ENCODE data around the gene LRP10. TPM values are rescaled to one million over a fixed set of nuclear protein-coding genes. Genes with fewer than 3 reads are reported as not detected.
A peak's percentile ranks its signal among the peaks of the same experiment; 100 is the strongest.
"Not testable (repeated sequence)": the region's sequence is repeated elsewhere in the genome, so short reads cannot be mapped to it uniquely, and the experiment has no call there.

Gene LRP10
- polyA plus RNA-seq, 1 donor from 2014 or later = 0.22 TPM

DNA sequence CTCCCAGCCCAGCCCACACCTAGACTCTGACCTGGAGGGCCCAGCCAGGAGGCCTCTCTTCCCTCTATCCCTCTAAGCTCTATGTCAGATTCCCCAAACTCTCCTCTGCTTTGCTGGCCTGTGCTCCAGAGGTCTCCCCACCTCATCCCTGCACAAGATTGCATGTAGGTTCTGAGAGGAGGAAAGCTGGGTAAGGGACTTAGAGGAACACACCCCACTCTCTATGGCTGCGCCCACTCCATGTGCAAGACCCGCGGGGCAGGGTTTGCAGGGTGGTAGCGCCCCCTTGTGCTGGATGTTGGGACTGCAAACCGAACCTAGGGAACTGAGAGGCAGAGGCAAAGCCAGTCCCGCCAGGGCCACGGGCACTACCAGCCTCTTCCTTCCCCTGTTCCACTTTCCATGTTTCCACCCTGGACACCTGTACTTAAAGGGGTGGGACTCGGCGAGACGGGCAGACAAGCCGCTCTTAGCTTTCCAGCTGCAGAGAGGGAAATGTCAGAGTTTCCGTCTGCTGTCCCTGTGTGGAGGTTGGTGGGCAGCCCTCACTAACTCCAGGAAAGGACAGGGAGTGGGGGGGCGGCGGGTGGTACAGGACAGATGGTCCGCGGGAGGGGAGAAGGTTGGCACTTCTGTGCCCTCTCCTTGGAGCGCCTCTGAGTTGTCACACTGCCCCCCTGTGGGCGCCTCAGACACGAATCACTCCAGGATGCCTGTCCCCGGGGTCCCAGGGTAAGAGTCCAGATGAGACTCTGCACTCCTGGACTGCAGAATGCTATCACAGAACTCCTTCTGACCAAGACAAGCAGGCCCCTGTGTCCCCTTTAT is 18.4 kb upstream of the LRP10 start:
- no peak overlapping the region for H3K4me2 ChIP-seq (ENCODE audit: low read length)

DNA sequence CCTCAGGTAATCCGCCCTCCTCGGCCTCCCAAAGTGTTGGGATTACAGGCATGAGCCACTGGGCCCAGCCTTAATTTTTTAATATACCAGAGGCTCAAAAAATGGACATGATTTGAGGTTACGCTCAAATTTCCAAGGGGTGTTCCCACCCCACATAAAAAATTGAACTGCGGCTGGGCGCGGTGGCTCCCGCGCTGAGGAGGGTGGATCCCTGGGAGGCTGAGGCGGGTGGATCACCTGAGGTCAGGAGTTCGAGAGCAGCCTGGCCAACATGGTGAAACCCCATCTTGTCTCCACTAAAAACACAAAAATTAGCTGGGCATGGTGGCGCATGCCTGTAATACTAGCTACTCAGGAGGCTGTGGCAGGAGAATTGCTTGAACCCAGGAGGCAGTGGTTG is 17.2 kb upstream of the LRP10 start:
- not testable (repeated sequence) for H3K4me2 ChIP-seq (ENCODE audit: low read length); H3K36me3 ChIP-seq (ENCODE audit: insufficient read depth, low read length)

More for the DNA sequence above, 18.4 kb upstream of the LRP10 start:
- Histone ChIP-seq H3K79me2 (replicated peaks; ENCODE audit: insufficient read depth, low read length) (no peaks in the 10 kb centered on the region), H3K9me2 (ENCODE audit: insufficient read depth, low read length) (no peaks in the 10 kb centered on the region), H2AFZ (ENCODE audit: low read depth, low read length) (no peak overlapping the region), H3K9me3 (ENCODE audit: low read length) (no peaks in the 10 kb centered on the region), H4K20me1 (ENCODE audit: insufficient read depth) (no peaks in the 10 kb centered on the region), H3K27ac (ENCODE audit: low read length) (no peak overlapping the region), H3K4me3 (ENCODE audit: low read length) (peak overlapping the region; percentile 45), H3K27me3 (ENCODE audit: insufficient read depth, low read depth, low read length) (no peaks in the 10 kb centered on the region), H3F3A (ENCODE audit: insufficient read depth, low read length, poor library complexity, severe bottlenecking) (no peaks in the 10 kb centered on the region), H3K36me3 (ENCODE audit: insufficient read depth, low read length) (no peaks in the 10 kb centered on the region), H3K9ac (ENCODE audit: low read length) (no peak overlapping the region)
- TF ChIP-seq, protein P1, sequence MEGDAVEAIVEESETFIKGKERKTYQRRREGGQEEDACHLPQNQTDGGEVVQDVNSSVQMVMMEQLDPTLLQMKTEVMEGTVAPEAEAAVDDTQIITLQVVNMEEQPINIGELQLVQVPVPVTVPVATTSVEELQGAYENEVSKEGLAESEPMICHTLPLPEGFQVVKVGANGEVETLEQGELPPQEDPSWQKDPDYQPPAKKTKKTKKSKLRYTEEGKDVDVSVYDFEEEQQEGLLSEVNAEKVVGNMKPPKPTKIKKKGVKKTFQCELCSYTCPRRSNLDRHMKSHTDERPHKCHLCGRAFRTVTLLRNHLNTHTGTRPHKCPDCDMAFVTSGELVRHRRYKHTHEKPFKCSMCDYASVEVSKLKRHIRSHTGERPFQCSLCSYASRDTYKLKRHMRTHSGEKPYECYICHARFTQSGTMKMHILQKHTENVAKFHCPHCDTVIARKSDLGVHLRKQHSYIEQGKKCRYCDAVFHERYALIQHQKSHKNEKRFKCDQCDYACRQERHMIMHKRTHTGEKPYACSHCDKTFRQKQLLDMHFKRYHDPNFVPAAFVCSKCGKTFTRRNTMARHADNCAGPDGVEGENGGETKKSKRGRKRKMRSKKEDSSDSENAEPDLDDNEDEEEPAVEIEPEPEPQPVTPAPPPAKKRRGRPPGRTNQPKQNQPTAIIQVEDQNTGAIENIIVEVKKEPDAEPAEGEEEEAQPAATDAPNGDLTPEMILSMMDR (IDR thresholded peaks at IDR 0.05; ENCODE audit: poor library complexity, severe bottlenecking) = peak; percentile 74
- TF ChIP-seq, protein P2, sequence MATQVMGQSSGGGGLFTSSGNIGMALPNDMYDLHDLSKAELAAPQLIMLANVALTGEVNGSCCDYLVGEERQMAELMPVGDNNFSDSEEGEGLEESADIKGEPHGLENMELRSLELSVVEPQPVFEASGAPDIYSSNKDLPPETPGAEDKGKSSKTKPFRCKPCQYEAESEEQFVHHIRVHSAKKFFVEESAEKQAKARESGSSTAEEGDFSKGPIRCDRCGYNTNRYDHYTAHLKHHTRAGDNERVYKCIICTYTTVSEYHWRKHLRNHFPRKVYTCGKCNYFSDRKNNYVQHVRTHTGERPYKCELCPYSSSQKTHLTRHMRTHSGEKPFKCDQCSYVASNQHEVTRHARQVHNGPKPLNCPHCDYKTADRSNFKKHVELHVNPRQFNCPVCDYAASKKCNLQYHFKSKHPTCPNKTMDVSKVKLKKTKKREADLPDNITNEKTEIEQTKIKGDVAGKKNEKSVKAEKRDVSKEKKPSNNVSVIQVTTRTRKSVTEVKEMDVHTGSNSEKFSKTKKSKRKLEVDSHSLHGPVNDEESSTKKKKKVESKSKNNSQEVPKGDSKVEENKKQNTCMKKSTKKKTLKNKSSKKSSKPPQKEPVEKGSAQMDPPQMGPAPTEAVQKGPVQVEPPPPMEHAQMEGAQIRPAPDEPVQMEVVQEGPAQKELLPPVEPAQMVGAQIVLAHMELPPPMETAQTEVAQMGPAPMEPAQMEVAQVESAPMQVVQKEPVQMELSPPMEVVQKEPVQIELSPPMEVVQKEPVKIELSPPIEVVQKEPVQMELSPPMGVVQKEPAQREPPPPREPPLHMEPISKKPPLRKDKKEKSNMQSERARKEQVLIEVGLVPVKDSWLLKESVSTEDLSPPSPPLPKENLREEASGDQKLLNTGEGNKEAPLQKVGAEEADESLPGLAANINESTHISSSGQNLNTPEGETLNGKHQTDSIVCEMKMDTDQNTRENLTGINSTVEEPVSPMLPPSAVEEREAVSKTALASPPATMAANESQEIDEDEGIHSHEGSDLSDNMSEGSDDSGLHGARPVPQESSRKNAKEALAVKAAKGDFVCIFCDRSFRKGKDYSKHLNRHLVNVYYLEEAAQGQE (IDR thresholded peaks at IDR 0.05; ENCODE audit: borderline replicate concordance) = no peak
- TF ChIP-seq TAF1 (IDR thresholded peaks at IDR 0.05; ENCODE audit: low read depth) (no peak), MXI1 (conservative IDR thresholded peaks at IDR 0.05; ENCODE audit: poor library complexity, severe bottlenecking) (peak; percentile 33), EP300 (conservative IDR thresholded peaks at IDR 0.05; ENCODE audit: poor library complexity, severe bottlenecking) (no peak), POLR2AphosphoS5 (IDR thresholded peaks at IDR 0.05) (no peak), RAD21 (conservative IDR thresholded peaks at IDR 0.05) (peak; percentile 73), SMC3 (conservative IDR thresholded peaks at IDR 0.05; ENCODE audit: poor library complexity) (peak; percentile 75), EZH2 (IDR thresholded peaks at IDR 0.05; ENCODE audit: borderline replicate concordance, insufficient read depth, low read length, poor library complexity, severe bottlenecking) (no peak)

More for the DNA sequence above, 17.2 kb upstream of the LRP10 start:
- not testable (repeated sequence) for H3K9me2 ChIP-seq (ENCODE audit: insufficient read depth, low read length); H4K20me1 ChIP-seq (ENCODE audit: insufficient read depth); H3K79me2 ChIP-seq (replicated peaks; ENCODE audit: insufficient read depth, low read length); H2AFZ ChIP-seq (ENCODE audit: low read depth, low read length); H3K27me3 ChIP-seq (ENCODE audit: insufficient read depth, low read depth, low read length); H3K9me3 ChIP-seq (ENCODE audit: low read length); H3K4me3 ChIP-seq (ENCODE audit: low read length); H3F3A ChIP-seq (ENCODE audit: insufficient read depth, low read length, poor library complexity, severe bottlenecking); H3K9ac ChIP-seq (ENCODE audit: low read length); H3K27ac ChIP-seq (ENCODE audit: low read length)

Measured in neural cell (in vitro differentiated cells).